OCI-LY7 (cell line): Measurements from ENCODE around the gene MYO1C. TPM values are rescaled to one million over a fixed set of nuclear protein-coding genes. Genes with fewer than 3 reads are reported as not detected.

ENCODE experiments used
- BruUV-seq: library from RNA; stranded (reverse); fragments of 400-500 nt; replicated peaks from 2 replicates; lab custom pipeline; 2021; lab: Mats Ljungman, UMichigan
- CTCF ChIA-PET: fragments of 300-600 bp; sonication (Branson Sonifier 250); formaldehyde crosslinking; loops from one replicate; lab custom pipeline; 2022; ENCODE audit warnings: antibody characterized with exemption; ENCODE audit not compliant: unreplicated experiment; lab: Charles Lee
- POLR2A ChIA-PET: fragments of 300-600 bp; sonication (Branson Sonifier 250); formaldehyde crosslinking; loops from one replicate; lab custom pipeline; 2022; ENCODE audit warnings: antibody characterized with exemption; lab: Charles Lee
- DNase-seq: peaks from one replicate; pipeline ENCODE4 v3.0.0-alpha.2; 2015; ENCODE audit warnings: low spot score
- H2AFZ ChIP-seq: fragments of 200-600 bp; sonication (generic), shearing (Covaris generic); 2 replicates; pipeline ENCODE4 v1.6.1; 2014; ENCODE audit warnings: mild to moderate bottlenecking, antibody characterized with exemption, low read length, moderate library complexity
- H3K27ac ChIP-seq: fragments of 200-600 bp; sonication (generic); 2 replicates; pipeline ENCODE4 v1.5.1; 2014; ENCODE audit warnings: mixed run types, low read depth, mild to moderate bottlenecking, moderate library complexity, low read length, inconsistent platforms; ENCODE audit not compliant: poor library complexity, severe bottlenecking
- H3K36me3 ChIP-seq: fragments of 200-600 bp; sonication (generic); 2 replicates; pipeline ENCODE4 v1.6.1; 2014; ENCODE audit warnings: mild to moderate bottlenecking, antibody characterized with exemption, low read length, moderate library complexity, mixed read lengths; ENCODE audit not compliant: insufficient read depth
- H3K4me1 ChIP-seq: fragments of 200-600 bp; sonication (generic); 2 replicates; pipeline ENCODE4 v1.5.1; 2014; ENCODE audit warnings: mild to moderate bottlenecking, low read length; ENCODE audit not compliant: insufficient read depth, poor library complexity, severe bottlenecking
- H3K4me2 ChIP-seq: fragments of 200-600 bp; sonication (generic); 2 replicates; pipeline ENCODE4 v1.6.1; 2014; ENCODE audit warnings: mild to moderate bottlenecking, low read length
- H3K4me3 ChIP-seq: fragments of 200-600 bp; sonication (generic); 2 replicates; pipeline ENCODE4 v1.5.1; 2014; ENCODE audit warnings: mild to moderate bottlenecking, low read depth, low read length; ENCODE audit not compliant: poor library complexity, severe bottlenecking
- H3K79me2 ChIP-seq: fragments of 200-600 bp; sonication (generic); 2 replicates; pipeline ENCODE4 v1.6.1; 2016; ENCODE audit warnings: low read depth, mild to moderate bottlenecking, low read length, moderate library complexity, mixed read lengths; ENCODE audit not compliant: insufficient read depth
- H3K9me2 ChIP-seq: fragments of 200-600 bp; sonication (generic); 2 replicates; pipeline ENCODE4 v1.6.1; 2016; ENCODE audit warnings: mild to moderate bottlenecking, low read length, mixed read lengths; ENCODE audit not compliant: insufficient read depth
- H3K9me3 ChIP-seq: fragments of 200-600 bp; sonication (generic); 2 replicates; pipeline ENCODE4 v1.6.1; 2014; ENCODE audit warnings: mild to moderate bottlenecking, mixed run types, low read length, mixed read lengths
- H4K20me1 ChIP-seq: fragments of 200-600 bp; sonication (generic); 2 replicates; pipeline ENCODE4 v1.6.1; 2014; ENCODE audit warnings: mild to moderate bottlenecking, antibody characterized with exemption, low read length, moderate library complexity, mixed read lengths; ENCODE audit not compliant: insufficient read depth
- CTCF ChIP-seq: fragments of 200-600 bp; sonication (generic); conservative IDR thresholded peaks from 2 replicates; pipeline ENCODE4 v1.5.1; 2014; ENCODE audit warnings: mild to moderate bottlenecking, antibody characterized with exemption, low read length, moderate library complexity, mixed read lengths
- EZH2phosphoT487 ChIP-seq: fragments of 200-600 bp; sonication (generic); IDR thresholded peaks from 2 replicates; pipeline ENCODE4 v1.6.1; 2018; ENCODE audit warnings: low read depth, borderline replicate concordance, mild to moderate bottlenecking, mixed run types, antibody characterized with exemption, low read length, moderate library complexity, mixed read lengths
- intact Hi-C: fragments of 100-400 bp; cut with micrococcal nuclease; formaldehyde crosslinking; loops from one replicate; pipeline ENCODE4 v1.10.0; 2022; ENCODE audit not compliant: unreplicated experiment
- total RNA-seq, 2 experiments: library from RNA; depleted of rRNA in 1 of 2; stranded (reverse); fragments of >200 nt in 1 of 2; shearing (Covaris generic) in 1 of 2; gene quantifications; 2 replicates each; pipeline ENCODE4 v1.2.3, GENCODE V29; 2014 to 2022

The MYO1C gene
- total RNA-seq, 2 experiments from 2014 or later, result 17.2 to 74.4 TPM

GRCh38 chr17:1495265-1495989 lies 2.9 kb upstream of the MYO1C start:
- ChIA-PET CTCF (no interaction called here), POLR2A (interaction anchor here (1.1 kb wide), 1 partner anchor 9 kb away, joined by 3 read pairs; no protein-coding TSS in a partner anchor)
- no peaks in the 10 kb centered on the region for H3K9me2 ChIP-seq
- no peak for DNase-seq
- H3K9me3 ChIP-seq, result no peaks in the 10 kb centered on the region
- peaks cover 9% of the 10 kb centered on the region for H3K4me1 ChIP-seq
- intact Hi-C loops, result no loop called here
- no peak overlapping the region for H3K4me2 ChIP-seq
- no peaks in the 10 kb centered on the region; the same call in 1 of the 2 replicates for H3K79me2 ChIP-seq
- BruUV-seq, result TSS peak; percentile 56
- H3K27ac ChIP-seq, result no peak overlapping the region
- no peak overlapping the region for H2AFZ ChIP-seq
- no peak for TF ChIP-seq CTCF
- no peak for TF ChIP-seq EZH2phosphoT487
- no peak overlapping the region for H3K4me3 ChIP-seq
- H3K36me3 ChIP-seq, result no peaks in the 10 kb centered on the region
- H4K20me1 ChIP-seq, result no peaks in the 10 kb centered on the region

GRCh38 chr17:1494736-1495253 lies 2.3 kb upstream of the MYO1C start:
- no TSS peak for BruUV-seq
- no peaks in the 10 kb centered on the region for H4K20me1 ChIP-seq
- ChIA-PET CTCF (no interaction called here), POLR2A (interaction anchor here (1.1 kb wide), 1 partner anchor 10 kb away, joined by 3 read pairs; no protein-coding TSS in a partner anchor)
- no peaks in the 10 kb centered on the region for H3K9me3 ChIP-seq
- intact Hi-C loops, result no loop called here
- no peak overlapping the region for H2AFZ ChIP-seq
- no peak overlapping the region for H3K4me3 ChIP-seq
- DNase-seq, result no peak
- H3K4me1 ChIP-seq, result peaks cover 15% of the 10 kb centered on the region
- no peak overlapping the region for H3K4me2 ChIP-seq
- no peaks in the 10 kb centered on the region for H3K9me2 ChIP-seq
- no peaks in the 10 kb centered on the region for H3K36me3 ChIP-seq
- H3K79me2 ChIP-seq, result no peaks in the 10 kb centered on the region; the same call in 1 of the 2 replicates
- no peak for TF ChIP-seq CTCF
- no peak for TF ChIP-seq EZH2phosphoT487
- no peak overlapping the region for H3K27ac ChIP-seq

GRCh38 chr17:1494203-1494602 lies 1.7 kb upstream of the MYO1C start:
- POLR2A ChIA-PET, result interaction anchor here (1.1 kb wide), 1 partner anchor 11 kb away, joined by 3 read pairs; no protein-coding TSS in a partner anchor
- BruUV-seq, result no TSS peak
- Histone ChIP-seq H3K27ac (no peak overlapping the region), H2AFZ (no peak overlapping the region), H3K4me3 (no peak overlapping the region), H4K20me1 (no peaks in the 10 kb centered on the region), H3K4me2 (no peak overlapping the region), H3K4me1 (peaks cover 19% of the 10 kb centered on the region), H3K36me3 (no peaks in the 10 kb centered on the region), H3K9me2 (no peaks in the 10 kb centered on the region), H3K79me2 (no peaks in the 10 kb centered on the region; the same call in 1 of the 2 replicates), H3K9me3 (no peaks in the 10 kb centered on the region)
- CTCF ChIA-PET, result no interaction called here
- intact Hi-C loops, result no loop called here
- no peak for DNase-seq
- TF ChIP-seq CTCF (no peak), EZH2phosphoT487 (no peak)
